Karpas-422 (cell line): ENCODE measurements around the gene PEX11B. TPM values are rescaled to one million over a fixed set of nuclear protein-coding genes. Genes with fewer than 3 reads are reported as not detected.
A peak's percentile ranks its signal among the peaks of the same experiment; 100 is the strongest.

Experiments used
- DNase-seq: peaks from one replicate; pipeline ENCODE4 v3.0.0-alpha.2; 2015
- H2AFZ ChIP-seq: fragments of 200-600 bp; sonication (generic); 2 replicates; pipeline ENCODE4 v1.6.1; 2014; ENCODE audit warnings: antibody characterized with exemption, low read length, mixed read lengths
- H3K27ac ChIP-seq: fragments of 200-600 bp; sonication (generic); 2 replicates; pipeline ENCODE4 v1.5.1; 2014; ENCODE audit warnings: mild to moderate bottlenecking, low read length, moderate library complexity
- H3K27me3 ChIP-seq: fragments of 200-600 bp; sonication (generic); 2 replicates; pipeline ENCODE4 v1.6.1; 2014; ENCODE audit warnings: low read length, mixed read lengths
- H3K36me3 ChIP-seq: fragments of 200-600 bp; sonication (generic); 2 replicates; pipeline ENCODE4 v1.6.1; 2014; ENCODE audit warnings: low read length, mixed read lengths; ENCODE audit not compliant: insufficient read depth
- H3K4me1 ChIP-seq: fragments of 200-600 bp; sonication (generic); 2 replicates; pipeline ENCODE4 v1.6.1; 2014; ENCODE audit warnings: mild to moderate bottlenecking, low read length, mixed read lengths
- H3K4me2 ChIP-seq: fragments of 200-600 bp; sonication (generic); 2 replicates; pipeline ENCODE4 v1.6.1; 2014; ENCODE audit warnings: low read length, low read depth, mild to moderate bottlenecking; ENCODE audit not compliant: poor library complexity, severe bottlenecking
- H3K4me3 ChIP-seq: fragments of 200-600 bp; sonication (generic); 2 replicates; pipeline ENCODE4 v1.5.1; 2014; ENCODE audit warnings: mild to moderate bottlenecking, antibody characterized with exemption, low read length, mixed read lengths
- H3K79me2 ChIP-seq: fragments of 200-600 bp; sonication (generic); 2 replicates; pipeline ENCODE4 v1.6.1; 2014; ENCODE audit warnings: mild to moderate bottlenecking, low read length, mixed read lengths
- H3K9ac ChIP-seq: fragments of 200-600 bp; sonication (generic); 2 replicates; pipeline ENCODE4 v1.6.0; 2014; ENCODE audit warnings: low read length
- H3K9me2 ChIP-seq: fragments of 200-600 bp; sonication (generic), shearing (Covaris generic); replicated peaks from 2 replicates; pipeline ENCODE4 v1.6.0; 2014; ENCODE audit warnings: mild to moderate bottlenecking, low read length, moderate library complexity; ENCODE audit not compliant: insufficient read depth
- H3K9me3 ChIP-seq: fragments of 300-700, 200-600 bp; sonication (generic); 2 replicates; pipeline ENCODE4 v1.6.1; 2014; ENCODE audit warnings: low read length, mixed read lengths
- H4K20me1 ChIP-seq: fragments of 200-600 bp; sonication (generic); 2 replicates; pipeline ENCODE4 v1.6.1; 2014; ENCODE audit warnings: mild to moderate bottlenecking, antibody characterized with exemption, low read length, low read depth; ENCODE audit not compliant: insufficient read depth
- total RNA-seq: library from RNA; depleted of rRNA; stranded (reverse); fragments of >200 nt; shearing (Covaris generic); gene quantifications from 2 replicates; pipeline ENCODE4 v1.2.3, GENCODE V29; 2014; ENCODE audit warnings: low replicate concordance

Gene PEX11B
- total RNA-seq, 1 experiment from 2014 or later = 51.7 TPM

- Histone ChIP-seq H3K9me2 (no peaks in the 10 kb centered on the region), H3K27ac (peak overlapping the region; percentile 92), H3K36me3 (no peaks in the 10 kb centered on the region), H3K79me2 (peaks cover 39% of the 10 kb centered on the region), H2AFZ (no peak overlapping the region), H3K9ac (peak overlapping the region; percentile 92), H3K4me2 (peak overlapping the region; percentile 94), H3K9me3 (no peaks in the 10 kb centered on the region), H3K27me3 (no peaks in the 10 kb centered on the region), H4K20me1 (no peaks in the 10 kb centered on the region), H3K4me1 (peaks cover 61% of the 10 kb centered on the region), H3K4me3 (peak overlapping the region; percentile 77)
- DNase-seq = peak; percentile 94
These were observed 43.1 kb upstream of the PEX11B start for GRCh38 chr1:145961425-145962156.

DNA sequence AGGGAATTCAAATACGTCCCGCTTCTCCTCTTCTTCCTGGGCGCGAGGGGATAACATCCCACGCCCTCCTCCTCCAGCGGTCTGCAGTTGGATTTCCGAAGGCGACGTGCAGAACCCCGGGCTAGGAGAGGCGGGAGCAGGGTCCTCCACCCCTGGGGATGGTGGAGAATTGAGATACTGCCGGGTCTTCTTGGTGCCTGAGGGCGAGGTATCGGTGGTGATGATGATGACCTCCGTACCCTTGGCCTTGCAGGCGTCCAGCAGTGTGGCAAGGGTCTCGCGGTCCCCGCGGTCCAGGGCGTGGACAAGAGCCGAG, 42.5 kb upstream of the PEX11B start:
- H3K9me3 ChIP-seq = no peaks in the 10 kb centered on the region
- DNase-seq = no peak
- H3K27ac ChIP-seq = peak overlapping the region; percentile 92
- H3K4me3 ChIP-seq = peak overlapping the region; percentile 77
- H4K20me1 ChIP-seq = no peaks in the 10 kb centered on the region
- H3K9me2 ChIP-seq = no peaks in the 10 kb centered on the region
- H2AFZ ChIP-seq = no peak overlapping the region
- peak overlapping the region; percentile 94 for H3K4me2 ChIP-seq
- H3K36me3 ChIP-seq = 0 out of 2 replicates have a peak, but pooled peaks cover 1% of the 10 kb centered on the region
- no peaks in the 10 kb centered on the region for H3K27me3 ChIP-seq
- H3K9ac ChIP-seq = peak overlapping the region; percentile 92
- H3K79me2 ChIP-seq = peaks cover 45% of the 10 kb centered on the region
- peaks cover 66% of the 10 kb centered on the region for H3K4me1 ChIP-seq

GRCh38 chr1:145960468-145961108, 42.1 kb upstream of the PEX11B start:
- Histone ChIP-seq H3K79me2 (peaks cover 48% of the 10 kb centered on the region), H3K4me1 (peaks cover 70% of the 10 kb centered on the region), H3K27me3 (no peaks in the 10 kb centered on the region), H3K36me3 (peaks cover 6% of the 10 kb centered on the region; the same call in 1 of the 2 replicates), H3K9ac (peak overlapping the region; percentile 92), H3K27ac (peak overlapping the region; percentile 92), H3K4me2 (peak overlapping the region; percentile 94), H4K20me1 (no peaks in the 10 kb centered on the region), H3K4me3 (peak overlapping the region; percentile 77), H2AFZ (no peak overlapping the region), H3K9me2 (no peaks in the 10 kb centered on the region), H3K9me3 (no peaks in the 10 kb centered on the region)
- peak; percentile 91 for DNase-seq

- Histone ChIP-seq H3K9me2 (no peaks in the 10 kb centered on the region), H3K36me3 (peaks cover 11% of the 10 kb centered on the region; the same call in 1 of the 2 replicates), H4K20me1 (no peaks in the 10 kb centered on the region), H3K27ac (peak overlapping the region; percentile 92), H3K4me3 (peak overlapping the region; percentile 77), H3K79me2 (peaks cover 48% of the 10 kb centered on the region), H3K27me3 (no peaks in the 10 kb centered on the region), H3K9ac (peak overlapping the region; percentile 92), H3K4me2 (peak overlapping the region; percentile 94), H3K9me3 (no peaks in the 10 kb centered on the region), H2AFZ (no peak overlapping the region), H3K4me1 (peaks cover 71% of the 10 kb centered on the region)
- no peak for DNase-seq
These were observed 41.5 kb upstream of the PEX11B start for GRCh38 chr1:145959957-145960467.

DNA sequence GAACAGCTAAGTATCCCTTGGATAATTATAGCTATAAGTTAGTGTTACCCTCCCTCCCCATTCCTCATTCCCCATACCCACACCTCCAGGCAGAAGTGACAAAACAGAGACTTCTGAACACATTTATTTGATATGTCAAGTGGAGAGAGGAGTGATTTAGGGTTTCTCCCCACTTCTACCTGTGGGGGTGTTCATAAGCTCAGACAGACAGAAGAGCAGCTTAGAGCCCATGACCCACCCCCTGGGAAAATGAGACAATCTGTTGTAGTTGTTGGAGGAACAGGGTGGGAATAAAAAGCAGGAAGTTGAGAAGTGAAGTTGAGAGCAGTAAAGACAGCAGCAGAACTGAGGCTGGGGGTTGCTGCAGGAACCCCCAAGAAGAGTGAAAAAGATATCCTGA, 40.8 kb upstream of the PEX11B start:
- peak overlapping the region; percentile 94 for H3K4me2 ChIP-seq
- peak overlapping the region; percentile 92 for H3K27ac ChIP-seq

DNA sequence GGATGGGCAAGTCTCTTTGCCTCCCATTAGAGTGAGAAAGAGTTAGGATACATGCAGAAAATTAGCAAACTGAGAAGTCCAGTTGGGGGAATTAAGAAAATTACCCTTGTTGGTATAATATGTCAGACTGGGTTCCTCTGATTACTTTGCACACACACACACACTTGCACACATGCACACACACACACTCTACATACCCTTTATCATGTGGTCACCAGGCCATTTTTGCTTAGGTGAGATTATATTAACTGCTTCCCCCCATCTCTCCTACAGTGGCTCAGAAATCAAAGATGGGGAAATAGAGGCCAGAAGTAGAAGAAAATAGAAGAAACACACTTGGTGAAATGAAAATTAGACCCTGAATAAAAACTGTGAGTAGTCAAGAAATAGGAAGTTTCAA, 40.2 kb upstream of the PEX11B start:
- Histone ChIP-seq H3K4me2 (peak overlapping the region; percentile 94), H3K27ac (peak overlapping the region; percentile 92), H3K4me3 (peak overlapping the region; percentile 77; the same call in 1 of the 2 replicates), H3K79me2 (peaks cover 55% of the 10 kb centered on the region), H3K27me3 (no peaks in the 10 kb centered on the region), H3K9me2 (no peaks in the 10 kb centered on the region), H3K36me3 (peaks cover 24% of the 10 kb centered on the region), H3K9ac (peak overlapping the region; percentile 92), H2AFZ (no peak overlapping the region), H3K9me3 (no peaks in the 10 kb centered on the region), H4K20me1 (no peaks in the 10 kb centered on the region), H3K4me1 (peaks cover 78% of the 10 kb centered on the region)
- no peak for DNase-seq

More for the DNA sequence above, 40.8 kb upstream of the PEX11B start:
- Histone ChIP-seq H2AFZ (no peak overlapping the region), H3K9me3 (no peaks in the 10 kb centered on the region), H3K9ac (peak overlapping the region; percentile 92), H3K9me2 (no peaks in the 10 kb centered on the region), H3K4me1 (peaks cover 77% of the 10 kb centered on the region), H3K79me2 (peaks cover 53% of the 10 kb centered on the region), H4K20me1 (no peaks in the 10 kb centered on the region), H3K4me3 (peak overlapping the region; percentile 77; the same call in 1 of the 2 replicates), H3K27me3 (no peaks in the 10 kb centered on the region), H3K36me3 (peaks cover 18% of the 10 kb centered on the region)
- no peak for DNase-seq

- peaks cover 68% of the 10 kb centered on the region for H3K4me1 ChIP-seq
- peak within 1 kb of the TSS; percentile 94 for H3K4me2 ChIP-seq
- H3K4me3 ChIP-seq = peak within 1 kb of the TSS; percentile 86
- no peaks in the 10 kb centered on the region for H3K27me3 ChIP-seq
- peak within 1 kb of the TSS; percentile 92 for H3K9ac ChIP-seq
- H4K20me1 ChIP-seq = no peaks in the 10 kb centered on the region
- no peaks in the 10 kb centered on the region for H3K9me2 ChIP-seq
- H3K9me3 ChIP-seq = no peaks in the 10 kb centered on the region
- H3K27ac ChIP-seq = peak within 1 kb of the TSS; percentile 92
- H3K79me2 ChIP-seq = peaks cover 63% of the 10 kb centered on the region
- H3K36me3 ChIP-seq = peaks cover 29% of the 10 kb centered on the region
- peak; percentile 99 for DNase-seq
- H2AFZ ChIP-seq = no peak within 1 kb of the TSS
These were observed 39.2 kb upstream of the PEX11B start, which contains the start of gene LIX1L for GRCh38 chr1:145957443-145958319. Gene LIX1L (minus strand): TSS chr1:145958017. CDS start chr1:145957927, 90 bp downstream.
